ENCODE results near the gene IL36B.

Gene IL36B

DNA sequence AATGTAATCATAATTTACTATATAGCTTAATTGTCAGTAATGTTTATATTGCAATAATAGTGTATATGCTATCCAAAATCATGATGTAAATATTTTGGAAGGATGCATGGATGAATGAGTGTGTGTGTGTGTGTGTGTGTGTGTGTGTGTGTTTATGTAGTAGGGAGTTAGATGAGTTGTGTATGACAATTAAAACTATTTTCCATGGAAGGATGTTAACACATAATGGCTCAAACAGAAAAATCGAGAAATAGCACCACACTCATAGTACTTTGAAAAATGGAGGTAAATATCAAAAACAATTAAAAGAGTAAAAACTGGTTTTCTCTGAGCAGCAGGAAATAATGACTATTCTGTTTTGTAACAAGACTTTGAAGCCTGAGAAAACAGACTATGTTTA is 55.5 kb downstream of the IL36B start:
- Histone ChIP-seq H3K27ac (ENCODE audit: low read length) (no peak overlapping the region), H3K4me3 (ENCODE audit: low read length) (no peak overlapping the region), H3K27me3 (ENCODE audit: insufficient read depth, low read length) (no peaks in the 10 kb centered on the region; the same call in 1 of the 2 replicates), H3K9ac (ENCODE audit: low read depth, low read length) (no peak overlapping the region), H3K4me1 (ENCODE audit: insufficient read depth, low read length) (no peaks in the 10 kb centered on the region), H3K9me3 (ENCODE audit: insufficient read depth, low read depth, low read length) (peaks cover 32% of the 10 kb centered on the region), H3K36me3 (ENCODE audit: insufficient read depth, low read depth, low read length) (no peaks in the 10 kb centered on the region)

DNA sequence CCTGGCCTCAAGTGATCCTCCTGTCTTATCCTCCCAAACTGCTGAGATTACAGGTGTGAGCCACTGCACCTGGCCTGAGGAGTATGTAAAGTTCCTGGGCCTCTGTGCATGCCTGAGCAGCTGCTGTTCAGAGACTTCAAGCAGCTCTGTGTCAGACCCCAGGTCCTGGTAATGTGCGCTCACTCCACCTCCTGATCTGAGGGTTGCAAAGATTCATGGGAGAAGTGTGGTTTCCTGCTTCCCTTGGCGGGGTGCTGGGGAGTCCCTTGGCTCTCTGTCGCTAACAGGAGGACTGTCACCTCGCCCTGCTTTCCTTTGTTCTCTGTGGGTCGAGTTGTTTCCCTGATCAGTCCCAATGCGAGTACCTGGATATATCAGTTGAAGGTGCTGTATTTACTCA is 56.0 kb downstream of the IL36B start:
- Histone ChIP-seq H3K4me1 (ENCODE audit: insufficient read depth, low read length) (no peaks in the 10 kb centered on the region), H3K27me3 (ENCODE audit: insufficient read depth, low read length) (no peaks in the 10 kb centered on the region; the same call in 1 of the 2 replicates), H3K9ac (ENCODE audit: low read depth, low read length) (no peak overlapping the region), H3K27ac (ENCODE audit: low read length) (no peak overlapping the region), H3K9me3 (ENCODE audit: insufficient read depth, low read depth, low read length) (peaks cover 34% of the 10 kb centered on the region), H3K36me3 (ENCODE audit: insufficient read depth, low read depth, low read length) (no peaks in the 10 kb centered on the region), H3K4me3 (ENCODE audit: low read length) (no peak overlapping the region)

DNA sequence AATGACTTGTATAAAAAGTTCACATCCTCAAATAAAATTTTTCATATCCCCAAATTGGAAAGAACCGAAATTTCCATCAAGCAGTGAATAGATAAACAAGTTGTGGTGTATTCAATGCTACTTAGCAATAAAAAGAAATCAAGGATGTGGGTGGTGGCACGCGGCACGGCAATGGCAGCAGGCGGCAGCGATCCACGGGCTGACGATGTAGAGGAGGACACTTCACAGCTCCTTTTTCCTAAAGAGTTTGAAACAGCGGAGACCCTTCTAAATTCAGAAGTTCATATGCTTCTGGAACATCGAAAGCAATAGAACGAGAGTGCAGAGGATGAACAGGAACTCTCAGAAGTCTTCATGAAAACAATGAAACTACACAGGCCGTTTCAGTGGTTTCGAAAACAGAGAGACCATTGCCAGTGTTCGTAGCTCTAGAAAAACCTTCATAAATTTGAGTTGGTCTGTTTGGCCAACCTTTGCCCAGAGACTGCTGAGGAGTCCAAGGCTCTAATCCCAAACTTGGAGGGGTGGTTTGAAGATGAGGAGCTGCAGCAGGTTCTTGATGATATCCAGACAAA is 57.2 kb downstream of the IL36B start:
- Histone ChIP-seq H3K27me3 (ENCODE audit: insufficient read depth, low read length) (no peaks in the 10 kb centered on the region; the same call in 1 of the 2 replicates), H3K9ac (ENCODE audit: low read depth, low read length) (no peak overlapping the region), H3K4me3 (ENCODE audit: low read length) (no peak overlapping the region), H3K4me1 (ENCODE audit: insufficient read depth, low read length) (no peaks in the 10 kb centered on the region), H3K36me3 (ENCODE audit: insufficient read depth, low read depth, low read length) (no peaks in the 10 kb centered on the region), H3K9me3 (ENCODE audit: insufficient read depth, low read depth, low read length) (peaks cover 22% of the 10 kb centered on the region), H3K27ac (ENCODE audit: low read length) (no peak overlapping the region)

DNA sequence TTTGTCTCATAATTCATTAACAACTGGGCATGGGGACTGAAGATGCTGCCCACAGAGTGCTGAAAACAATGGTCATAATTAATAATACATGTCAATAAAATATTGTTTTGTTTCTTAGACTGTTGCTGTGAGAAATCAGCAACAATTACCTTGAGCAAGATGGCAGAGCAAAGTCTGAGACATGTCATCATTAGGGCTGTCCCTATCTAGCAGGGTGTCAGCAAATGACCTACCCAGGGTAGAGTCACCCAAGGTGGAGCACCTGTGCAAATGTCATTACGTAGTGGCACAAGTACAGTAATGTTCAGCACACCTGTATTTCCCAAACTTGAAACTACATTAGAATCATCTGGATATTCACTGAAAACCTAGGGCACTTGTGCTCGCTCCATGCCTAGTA is 58.0 kb downstream of the IL36B start:
- Histone ChIP-seq H3K36me3 (ENCODE audit: insufficient read depth, low read depth, low read length) (no peaks in the 10 kb centered on the region), H3K9me3 (ENCODE audit: insufficient read depth, low read depth, low read length) (peaks cover 14% of the 10 kb centered on the region; the same call in 1 of the 2 replicates), H3K4me3 (ENCODE audit: low read length) (no peak overlapping the region), H3K27me3 (ENCODE audit: insufficient read depth, low read length) (no peaks in the 10 kb centered on the region; the same call in 1 of the 2 replicates), H3K9ac (ENCODE audit: low read depth, low read length) (no peak overlapping the region), H3K4me1 (ENCODE audit: insufficient read depth, low read length) (no peaks in the 10 kb centered on the region), H3K27ac (ENCODE audit: low read length) (no peak overlapping the region)

DNA sequence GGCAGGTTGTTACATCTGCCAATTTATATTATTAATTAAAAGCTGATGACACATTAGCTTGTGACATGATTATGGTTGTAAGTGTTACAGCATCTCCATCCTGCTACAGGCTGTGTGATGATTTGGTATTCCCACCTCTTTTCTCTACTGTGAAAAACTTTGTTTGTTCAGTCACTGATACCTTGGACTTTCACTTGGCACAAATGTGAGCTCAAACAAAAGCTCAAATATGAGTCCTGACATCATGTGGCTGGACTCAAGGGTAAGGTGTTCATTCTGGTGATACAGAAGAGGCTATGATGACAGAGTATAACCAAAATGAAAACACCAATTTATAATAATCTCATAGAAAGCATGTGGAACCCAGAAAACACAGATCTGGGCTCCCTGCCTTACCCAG is 58.8 kb downstream of the IL36B start:
- Histone ChIP-seq H3K4me3 (ENCODE audit: low read length) (no peak overlapping the region), H3K4me1 (ENCODE audit: insufficient read depth, low read length) (no peaks in the 10 kb centered on the region), H3K36me3 (ENCODE audit: insufficient read depth, low read depth, low read length) (no peaks in the 10 kb centered on the region), H3K9ac (ENCODE audit: low read depth, low read length) (no peak overlapping the region), H3K27ac (ENCODE audit: low read length) (no peak overlapping the region), H3K9me3 (ENCODE audit: insufficient read depth, low read depth, low read length) (peaks cover 9% of the 10 kb centered on the region; the same call in 1 of the 2 replicates), H3K27me3 (ENCODE audit: insufficient read depth, low read length) (no peaks in the 10 kb centered on the region; the same call in 1 of the 2 replicates)

DNA sequence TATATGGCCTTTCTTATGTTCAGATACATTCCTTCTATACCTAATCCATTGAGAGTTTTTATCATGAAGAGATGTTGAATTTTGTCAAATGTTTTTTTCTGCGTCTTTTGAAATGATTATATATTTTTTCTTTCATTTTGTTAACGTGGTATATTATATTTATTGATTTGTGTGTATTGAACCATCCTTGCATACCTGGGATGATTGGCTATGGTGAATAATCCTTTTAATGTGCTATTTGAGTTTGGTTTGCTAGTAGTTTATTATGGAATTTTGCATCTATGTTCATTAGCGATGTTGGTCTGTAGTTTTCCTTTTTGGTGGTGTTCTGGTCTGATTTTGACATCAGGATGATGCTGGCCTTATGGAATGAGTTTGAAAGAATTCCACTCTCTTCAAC is 63.1 kb downstream of the IL36B start:
- H3K27ac ChIP-seq (ENCODE audit: low read length), result no peak overlapping the region
- no peaks in the 10 kb centered on the region for H3K36me3 ChIP-seq (ENCODE audit: insufficient read depth, low read depth, low read length)
- H3K27me3 ChIP-seq (ENCODE audit: insufficient read depth, low read length), result no peaks in the 10 kb centered on the region; the same call in 1 of the 2 replicates
- H3K9ac ChIP-seq (ENCODE audit: low read depth, low read length), result no peak overlapping the region
- H3K4me3 ChIP-seq (ENCODE audit: low read length), result no peak overlapping the region
- peaks cover 13% of the 10 kb centered on the region; the same call in 1 of the 2 replicates for H3K9me3 ChIP-seq (ENCODE audit: insufficient read depth, low read depth, low read length)
- H3K4me1 ChIP-seq (ENCODE audit: insufficient read depth, low read length), result no peaks in the 10 kb centered on the region

DNA sequence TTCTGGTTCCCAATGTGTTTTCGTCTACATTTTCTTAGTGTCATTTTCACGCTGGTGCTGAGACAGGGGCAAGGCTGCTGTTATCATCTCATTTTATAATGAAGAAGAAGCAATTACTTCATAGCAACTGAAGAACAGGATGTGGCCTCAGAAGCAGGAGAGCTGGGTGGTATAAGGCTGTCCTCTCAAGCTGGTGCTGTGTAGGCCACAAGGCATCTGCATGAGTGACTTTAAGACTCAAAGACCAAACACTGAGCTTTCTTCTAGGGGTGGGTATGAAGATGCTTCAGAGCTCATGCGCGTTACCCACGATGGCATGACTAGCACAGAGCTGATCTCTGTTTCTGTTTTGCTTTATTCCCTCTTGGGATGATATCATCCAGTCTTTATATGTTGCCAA is 67.6 kb downstream of the IL36B start:
- H3K4me1 ChIP-seq (ENCODE audit: insufficient read depth, low read length), result no peaks in the 10 kb centered on the region
- H3K9me3 ChIP-seq (ENCODE audit: insufficient read depth, low read depth, low read length), result peaks cover 6% of the 10 kb centered on the region; the same call in 1 of the 2 replicates
- no peak overlapping the region for H3K4me3 ChIP-seq (ENCODE audit: low read length)
- no peak overlapping the region for H3K9ac ChIP-seq (ENCODE audit: low read depth, low read length)
- no peak overlapping the region for H3K27ac ChIP-seq (ENCODE audit: low read length)
- no peaks in the 10 kb centered on the region; the same call in 1 of the 2 replicates for H3K27me3 ChIP-seq (ENCODE audit: insufficient read depth, low read length)
- H3K36me3 ChIP-seq (ENCODE audit: insufficient read depth, low read depth, low read length), result no peaks in the 10 kb centered on the region

DNA sequence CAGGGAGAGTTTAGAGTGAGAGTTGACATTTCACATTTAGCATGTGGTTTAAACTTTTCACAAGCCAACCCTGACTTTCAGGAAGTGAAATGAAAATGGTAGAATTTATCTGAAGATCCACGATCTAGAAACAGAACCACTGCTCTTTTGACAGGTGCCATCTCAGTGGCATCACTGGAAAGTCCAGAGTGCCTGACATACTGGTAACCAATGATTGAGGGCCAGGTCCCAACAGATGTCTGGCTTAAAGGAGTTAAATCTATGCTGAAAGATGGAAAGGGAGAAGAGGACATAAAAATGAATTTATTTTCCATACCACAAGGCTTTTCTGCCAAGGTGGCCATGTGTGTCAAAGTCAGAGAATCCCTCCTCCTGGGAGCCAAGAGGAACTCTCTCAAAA is 72.1 kb downstream of the IL36B start:
- Histone ChIP-seq H3K4me1 (ENCODE audit: insufficient read depth, low read length) (no peaks in the 10 kb centered on the region), H3K36me3 (ENCODE audit: insufficient read depth, low read depth, low read length) (no peaks in the 10 kb centered on the region), H3K27ac (ENCODE audit: low read length) (no peak overlapping the region), H3K27me3 (ENCODE audit: insufficient read depth, low read length) (peaks cover 5% of the 10 kb centered on the region; the same call in 1 of the 2 replicates), H3K9me3 (ENCODE audit: insufficient read depth, low read depth, low read length) (no peaks in the 10 kb centered on the region), H3K4me3 (ENCODE audit: low read length) (no peak overlapping the region), H3K9ac (ENCODE audit: low read depth, low read length) (no peak overlapping the region)

DNA sequence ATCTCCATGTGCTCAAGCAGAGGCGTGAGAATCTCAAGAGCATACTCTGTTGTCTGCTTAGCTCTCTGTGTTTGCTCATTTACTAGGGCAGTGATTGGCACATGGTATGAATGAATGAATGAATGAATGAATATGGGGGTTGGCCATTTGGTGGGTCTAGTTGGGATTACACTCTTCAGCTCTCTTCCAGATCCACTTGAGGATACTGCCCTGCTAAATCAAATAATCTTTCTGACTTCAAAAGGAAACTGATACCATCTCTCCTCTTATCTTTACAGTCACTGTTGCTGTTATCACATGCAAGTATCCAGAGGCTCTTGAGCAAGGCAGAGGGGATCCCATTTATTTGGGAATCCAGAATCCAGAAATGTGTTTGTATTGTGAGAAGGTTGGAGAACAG is 72.9 kb downstream of the IL36B start:
- Histone ChIP-seq H3K9me3 (ENCODE audit: insufficient read depth, low read depth, low read length) (no peaks in the 10 kb centered on the region), H3K9ac (ENCODE audit: low read depth, low read length) (no peak overlapping the region), H3K4me1 (ENCODE audit: insufficient read depth, low read length) (no peaks in the 10 kb centered on the region), H3K27ac (ENCODE audit: low read length) (no peak overlapping the region), H3K4me3 (ENCODE audit: low read length) (no peak overlapping the region), H3K36me3 (ENCODE audit: insufficient read depth, low read depth, low read length) (no peaks in the 10 kb centered on the region), H3K27me3 (ENCODE audit: insufficient read depth, low read length) (peaks cover 5% of the 10 kb centered on the region; the same call in 1 of the 2 replicates)

DNA sequence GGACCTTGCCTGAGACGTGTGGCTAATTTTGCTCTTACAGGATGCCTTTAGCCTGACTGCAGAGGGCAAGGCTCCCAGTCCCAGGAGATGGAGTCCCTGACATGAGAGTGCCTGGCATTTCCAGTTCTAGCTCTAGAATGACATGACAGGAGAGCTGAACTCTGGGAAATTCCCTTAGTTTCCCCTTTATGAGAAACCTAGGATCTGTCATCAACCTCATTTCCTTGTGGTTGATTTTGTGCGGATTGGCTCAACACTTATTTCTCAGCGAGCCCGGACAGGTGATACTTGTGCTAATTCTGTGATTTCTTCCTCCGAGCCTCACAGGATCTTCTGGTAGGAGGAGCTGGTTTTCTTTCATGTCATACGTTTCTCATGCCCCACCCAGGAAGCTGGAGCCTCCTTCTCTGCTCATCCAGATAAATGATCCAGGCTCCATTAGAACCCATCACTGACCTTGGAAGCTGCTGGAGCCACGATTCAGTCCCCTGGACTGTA is 75.1 kb downstream of the IL36B start, which contains the start of gene IL36G:
TSS of gene IL36G (plus strand) at position 448 of the 498 bp plus-strand sequence. CDS start 633 bp downstream, outside the sequence.
- H3K27me3 ChIP-seq (ENCODE audit: insufficient read depth, low read length), result peaks cover 5% of the 10 kb centered on the region; the same call in 1 of the 2 replicates
- no peak within 1 kb of the TSS for H3K9ac ChIP-seq (ENCODE audit: low read depth, low read length)
- no peak within 1 kb of the TSS for H3K4me3 ChIP-seq (ENCODE audit: low read length)
- no peaks in the 10 kb centered on the region for H3K36me3 ChIP-seq (ENCODE audit: insufficient read depth, low read depth, low read length)
- no peaks in the 10 kb centered on the region for H3K4me1 ChIP-seq (ENCODE audit: insufficient read depth, low read length)
- H3K27ac ChIP-seq (ENCODE audit: low read length), result no peak within 1 kb of the TSS
- H3K9me3 ChIP-seq (ENCODE audit: insufficient read depth, low read depth, low read length), result no peaks in the 10 kb centered on the region
